Lung (tissue), 12 donors: ENCODE measurements around the gene EPB41L2. TPM values are rescaled to one million over a fixed set of nuclear protein-coding genes. Genes with fewer than 3 reads are reported as not detected.

ENCODE experiments used
- ATAC-seq: fragments of 200-7000 bp; cut with Tn5 transposase; one replicate; pipeline ENCODE4 v1.9.1; 2020; ENCODE audit warnings: moderate number of reproducible peaks; ENCODE audit not compliant: insufficient read depth, low FRiP score
- DNase-seq, 3 donors: peaks; one replicate each; pipeline ENCODE4 v3.0.0-alpha.2; 2013 to 2017
- H3K27ac ChIP-seq, 2 donors: one replicate each; pipeline ENCODE4 v1.5.1; 2013; ENCODE audit warnings: mild to moderate bottlenecking in 2 of 2, moderate library complexity in 2 of 2, control low read depth in 1 of 2, inconsistent platforms in 1 of 2, low read depth in 1 of 2, low read length in 1 of 2
- H3K27me3 ChIP-seq, 3 donors: one replicate each; pipeline ENCODE4 v1.5.1; 2013; ENCODE audit warnings: low read length in 2 of 3; ENCODE audit not compliant: control insufficient read depth in 3 of 3, insufficient read depth in 3 of 3
- H3K36me3 ChIP-seq, 4 donors: one replicate each; pipeline ENCODE4 v1.5.1; 2013; ENCODE audit warnings: low read length in 4 of 4, mild to moderate bottlenecking in 1 of 4, moderate library complexity in 1 of 4; ENCODE audit not compliant: control insufficient read depth in 4 of 4, insufficient read depth in 4 of 4
- H3K4me1 ChIP-seq, 5 donors: one replicate each; pipeline ENCODE4 v1.5.1; 2013; ENCODE audit warnings: low read length in 5 of 5, mild to moderate bottlenecking in 2 of 5, moderate library complexity in 1 of 5; ENCODE audit not compliant: control insufficient read depth in 5 of 5, insufficient read depth in 5 of 5
- H3K4me3 ChIP-seq: one replicate; pipeline ENCODE4 v1.5.1; 2013; ENCODE audit warnings: mild to moderate bottlenecking, control low read depth, moderate library complexity
- H3K9ac ChIP-seq, 2 donors: one replicate each; pipeline ENCODE4 v1.5.1; 2013; ENCODE audit warnings: low read length in 2 of 2, control low read depth in 1 of 2; ENCODE audit not compliant: insufficient read depth in 1 of 2
- H3K9me3 ChIP-seq, 4 donors: one replicate each; pipeline ENCODE4 v1.5.1; 2013; ENCODE audit warnings: low read length in 3 of 4, mild to moderate bottlenecking in 1 of 4, moderate library complexity in 1 of 4; ENCODE audit not compliant: control insufficient read depth in 4 of 4, insufficient read depth in 3 of 4
- CTCF ChIP-seq: IDR thresholded peaks from 2 replicates; pipeline ENCODE4 v1.5.1; 2012; ENCODE audit warnings: mild to moderate bottlenecking; ENCODE audit errors: control extremely low read depth, extremely low read depth
- WGBS, 2 donors: extraction: QIAGEN DNeasy Blood & Tissue Kit; methylation state at CpG; one replicate each; pipeline ENCODE4 v1.1.7; 2013; 5-methylcytosine and 5-hydroxymethylcytosine counted together
- polyA plus RNA-seq, 2 donors: library from polyadenylated mRNA; stranded (reverse); fragments of 200-250 nt; gene quantifications; one replicate each; pipeline ENCODE4 v1.2.1, GENCODE V29; 2013
- total RNA-seq, 2 donors: library from RNA; depleted of rRNA in 1 of 2; stranded (reverse); fragments of >200 nt in 1 of 2; gene quantifications; one replicate each; pipeline ENCODE4 v1.2.1, GENCODE V29; 2014 to 2021
- donor health status: control.
- donor health status: control.
- donor health status: Bipolar disorder and iron deficiency.
- donor health status: healthy.
- donor health status: DM: yes; HTN: yes; CAD: no.

The EPB41L2 gene
- total and polyA plus RNA-seq, 4 donors: 21.9 to 265 (median 52.7) TPM

GRCh38 chr6:130968476-130968875 is 94.6 kb downstream of the EPB41L2 start:
- no peak for TF ChIP-seq CTCF
- WGBS, 2 donors: 49 to 65% methylated on average over 4 of the region's 4 CpGs
- Histone ChIP-seq H3K27ac (peak overlapping the region; percentile 10 to 56), H3K9ac (peak overlapping the region in 1 of 2 donors; percentile 98), H3K36me3 (no peaks in the 10 kb centered on the region), H3K27me3 (no peaks in the 10 kb centered on the region), H3K4me3 (no peak overlapping the region), H3K9me3 (no peaks in the 10 kb centered on the region), H3K4me1 (peaks cover 4 to 44% (median 12%) of the 10 kb centered on the region in 5 donors)
- ATAC-seq (no peak), DNase-seq (peak; percentile 51 to 78 (median 75))

- Histone ChIP-seq H3K9ac (peak overlapping the region in 1 of 2 donors; percentile 98), H3K4me1 (peaks cover 4 to 48% (median 12%) of the 10 kb centered on the region in 5 donors), H3K4me3 (no peak overlapping the region), H3K27me3 (no peaks in the 10 kb centered on the region), H3K27ac (peak overlapping the region in 1 of 2 donors; percentile 73), H3K9me3 (no peaks in the 10 kb centered on the region), H3K36me3 (no peaks in the 10 kb centered on the region)
- TF ChIP-seq CTCF: no peak
- peak; percentile 32 to 82 (median 79) for DNase-seq
- no peak for ATAC-seq
- 55 to 82% methylated on average over 7 of the region's 7 CpGs for WGBS, 2 donors
Observed at GRCh38 chr6:130967502-130968445, 95.3 kb downstream of the EPB41L2 start.

GRCh38 chr6:130966344-130966980 is 96.6 kb downstream of the EPB41L2 start:
- Histone ChIP-seq H3K36me3 (no peaks in the 10 kb centered on the region), H3K9me3 (no peaks in the 10 kb centered on the region), H3K4me3 (no peak overlapping the region), H3K9ac (no peak overlapping the region), H3K27ac (peak overlapping the region; percentile 35 to 73), H3K27me3 (no peaks in the 10 kb centered on the region), H3K4me1 (peaks cover 4 to 48% (median 12%) of the 10 kb centered on the region in 5 donors)
- WGBS, 2 donors: 81 to 89% methylated on average over 8 of the region's 8 CpGs
- ATAC-seq: no peak
- no peak for TF ChIP-seq CTCF
- DNase-seq: no peak
